SK-N-SH (cell line): ENCODE measurements around the gene PRKCH. TPM values are rescaled to one million over a fixed set of nuclear protein-coding genes. Genes with fewer than 3 reads are reported as not detected.

Source experiments
- CTCF ChIA-PET: fragments of 300-600, 350-600 bp; formaldehyde crosslinking; extraction: SDS; loops from one replicate; lab custom pipeline; 2021; lab: Yijun Ruan, JAX
- POLR2A ChIA-PET: fragments of 350-600 bp; sonication (Branson Sonifier 250); formaldehyde crosslinking; extraction: SDS; loops from one replicate; lab custom pipeline; 2020; ENCODE audit warnings: antibody characterized with exemption, inconsistent platforms; lab: Yijun Ruan, JAX
- DNase-seq: peaks from one replicate; pipeline ENCODE4 v3.0.0; 2012
- H2AFZ ChIP-seq: fragments of 200-600 bp; sonication (generic); 2 replicates; pipeline ENCODE4 v1.8.1; 2016; ENCODE audit warnings: antibody characterized with exemption, mild to moderate bottlenecking, low read depth
- H3F3A ChIP-seq: fragments of 200-600 bp; sonication (generic); replicated peaks from 2 replicates; pipeline ENCODE3; 2016; ENCODE audit warnings: antibody characterized with exemption, mild to moderate bottlenecking; ENCODE audit not compliant: insufficient read depth
- H3K27ac ChIP-seq, 2 experiments: fragments of 200-500 bp in 1 of 2; fragments of 200-600 bp in 1 of 2; sonication (Bioruptor generic) in 1 of 2; sonication (generic), shearing (Covaris generic) in 1 of 2; 2 replicates each; pipeline versions ENCODE4 v1.5.1 to v1.6.1; 2014 to 2016; ENCODE audit warnings: low read depth in 2 of 2, inconsistent platforms in 1 of 2, low read length in 1 of 2, mild to moderate bottlenecking in 1 of 2, mixed read lengths in 1 of 2
- H3K27me3 ChIP-seq: fragments of 200-600 bp; sonication (generic), shearing (Covaris generic); 2 replicates; pipeline ENCODE4 v1.6.1; 2016; ENCODE audit warnings: mixed run types; ENCODE audit not compliant: insufficient read depth
- H3K36me3 ChIP-seq, 2 experiments: fragments of 200-500 bp in 1 of 2; fragments of 200-600 bp in 1 of 2; sonication (Bioruptor generic) in 1 of 2; sonication (generic) in 1 of 2; replicated peaks in 1 of 2; 2 replicates each; pipeline versions ENCODE3 to v1.5.1; 2014 to 2016; ENCODE audit warnings: low read length in 1 of 2, mild to moderate bottlenecking in 1 of 2; ENCODE audit not compliant: insufficient read depth in 2 of 2, control insufficient read depth in 1 of 2
- H3K4me1 ChIP-seq, 2 experiments: fragments of 200-500 bp in 1 of 2; fragments of 200-600 bp in 1 of 2; sonication (Bioruptor generic) in 1 of 2; sonication (generic), shearing (Covaris generic) in 1 of 2; 2 replicates each; pipeline versions ENCODE4 v1.5.1 to v1.6.1; 2014 to 2016; ENCODE audit warnings: low read depth in 1 of 2, low read length in 1 of 2, mixed run types in 1 of 2; ENCODE audit not compliant: insufficient read depth in 2 of 2, control insufficient read depth in 1 of 2
- H3K4me2 ChIP-seq: fragments of 200-600 bp; sonication (generic), shearing (Covaris generic); 2 replicates; pipeline ENCODE4 v1.6.1; 2017; ENCODE audit warnings: mixed run types
- H3K4me3 ChIP-seq, 2 experiments: fragments of 200-500 bp in 1 of 2; fragments of 200-600 bp in 1 of 2; sonication (Bioruptor generic) in 1 of 2; sonication (generic), shearing (Covaris generic) in 1 of 2; 2 replicates each; pipeline versions ENCODE4 v1.5.1 to v1.8.1; 2014 to 2016; ENCODE audit warnings: low read depth in 2 of 2, inconsistent platforms in 1 of 2, low read length in 1 of 2, mild to moderate bottlenecking in 1 of 2, mixed read lengths in 1 of 2, moderate library complexity in 1 of 2
- H3K79me2 ChIP-seq: fragments of 200-600 bp; sonication (generic); 2 replicates; pipeline ENCODE4 v1.8.1; 2017; ENCODE audit warnings: mild to moderate bottlenecking; ENCODE audit not compliant: insufficient read depth
- H3K9ac ChIP-seq: fragments of 200-600 bp; sonication (generic); 2 replicates; pipeline ENCODE4 v1.6.1; 2017; ENCODE audit warnings: mixed run types
- H3K9me2 ChIP-seq: fragments of 200-600 bp; sonication (generic); 2 replicates; pipeline ENCODE4 v1.6.1; 2017; ENCODE audit warnings: mixed run types
- H3K9me3 ChIP-seq: fragments of 200-600 bp; sonication (generic); 2 replicates; pipeline ENCODE4 v1.6.1; 2017; ENCODE audit warnings: mixed run types, mild to moderate bottlenecking, moderate library complexity
- H4K20me1 ChIP-seq: fragments of 200-600 bp; sonication (generic); 2 replicates; pipeline ENCODE4 v1.6.1; 2017; ENCODE audit warnings: mild to moderate bottlenecking, mixed run types; ENCODE audit not compliant: insufficient read depth
- CTCF ChIP-seq: fragments of 200-600 bp; sonication (generic); IDR thresholded peaks from 2 replicates; pipeline ENCODE4 v1.6.1; 2017; ENCODE audit warnings: antibody characterized with exemption, mild to moderate bottlenecking, moderate library complexity
- EZH2phosphoT487 ChIP-seq: fragments of 200-600 bp; sonication (generic); IDR thresholded peaks from 2 replicates; pipeline ENCODE4 v1.6.1; 2017; ENCODE audit warnings: low read depth, mixed run types, mild to moderate bottlenecking, antibody characterized with exemption, moderate library complexity, borderline replicate concordance
- FOSL2 ChIP-seq: IDR thresholded peaks from 2 replicates; pipeline ENCODE4 v1.4.0; 2012; ENCODE audit warnings: low read depth, mild to moderate bottlenecking, moderate library complexity, borderline replicate concordance
- FOXM1 ChIP-seq: IDR thresholded peaks from 2 replicates; pipeline ENCODE4 v1.4.0; 2012; ENCODE audit warnings: low read depth, mild to moderate bottlenecking
- GATA2 ChIP-seq: sonication (generic); formaldehyde crosslinking; IDR thresholded peaks from 2 replicates; pipeline ENCODE4 v1.5.0; 2020; ENCODE audit warnings: mild to moderate bottlenecking, missing genetic modification reagents
- JUND ChIP-seq: IDR thresholded peaks from 2 replicates; pipeline ENCODE4 v1.4.0; 2012
- MAX ChIP-seq: IDR thresholded peaks from 2 replicates; pipeline ENCODE4 v1.4.0; 2012; ENCODE audit warnings: low read depth
- NFIC ChIP-seq: IDR thresholded peaks from 2 replicates; pipeline ENCODE4 v1.4.0; 2012; ENCODE audit warnings: borderline replicate concordance
- POLR2AphosphoS5 ChIP-seq: IDR thresholded peaks from 2 replicates; pipeline ENCODE4 v1.6.1; 2012; ENCODE audit warnings: low read depth, low read length
- RAD21 ChIP-seq: IDR thresholded peaks from 2 replicates; pipeline ENCODE4 v1.6.1; 2012; ENCODE audit warnings: mild to moderate bottlenecking, low read length
- RCOR1 ChIP-seq: fragments of 150-350 bp; IDR thresholded peaks from 2 replicates; pipeline ENCODE4 v1.6.1; 2017; ENCODE audit warnings: antibody characterized with exemption, low read length
- REST ChIP-seq: IDR thresholded peaks from 2 replicates; pipeline ENCODE4 v1.6.1; 2012; ENCODE audit warnings: mild to moderate bottlenecking, low read depth, low read length, moderate library complexity
- RFX5 ChIP-seq: IDR thresholded peaks from 2 replicates; pipeline ENCODE4 v1.6.1; 2012; ENCODE audit warnings: mild to moderate bottlenecking, improper control_type of control experiment, low read length
- RXRA ChIP-seq: IDR thresholded peaks from 2 replicates; pipeline ENCODE4 v1.4.0; 2012; ENCODE audit warnings: low read depth, mild to moderate bottlenecking, borderline replicate concordance
- TCF12 ChIP-seq: IDR thresholded peaks from 2 replicates; pipeline ENCODE4 v1.4.0; 2012
- USF1 ChIP-seq: IDR thresholded peaks from 2 replicates; pipeline ENCODE4 v1.4.0; 2012; ENCODE audit warnings: low read depth, borderline replicate concordance
- WGBS: methylation state at CpG from one replicate; pipeline ENCODE4 v1.1.6; 2017; ENCODE audit warnings: low lambda C conversion rate; 5-methylcytosine and 5-hydroxymethylcytosine counted together
- polyA plus RNA-seq, 3 experiments: library from polyadenylated mRNA; depleted of rRNA; stranded (reverse); fragments of >200 nt; gene quantifications; 2 replicates each; pipeline ENCODE4 v1.2.3, GENCODE V29; 2012

Gene PRKCH
- polyA plus RNA-seq, 1 of the 3 experiments (the other 2 are of a cell fraction), result 4.2 TPM

- H3K4me3 ChIP-seq, result no peak overlapping the region
- CTCF ChIA-PET, result interaction anchor here (1.3 to 1.4 kb wide), 2 partner anchors 16 to 300 kb away, joined by 3 read pairs; no protein-coding TSS in a partner anchor
- H3K27me3 ChIP-seq, result no peaks in the 10 kb centered on the region
- H3F3A ChIP-seq, result peaks cover 14% of the 10 kb centered on the region
- peak overlapping the region; percentile 34 for H3K9ac ChIP-seq
- H3K9me2 ChIP-seq, result no peaks in the 10 kb centered on the region
- no peaks in the 10 kb centered on the region for H3K36me3 ChIP-seq
- POLR2A ChIA-PET, result no interaction called here
- WGBS, result 45% methylated on average over 7 of the region's 8 CpGs
- DNase-seq, result no peak
- peak overlapping the region; percentile 37 to 44 for H3K27ac ChIP-seq
- peaks cover 18 to 32% of the 10 kb centered on the region in 2 experiments for H3K4me1 ChIP-seq
- H4K20me1 ChIP-seq, result no peaks in the 10 kb centered on the region
- TF ChIP-seq EZH2phosphoT487 (no peak), TCF12 (0 out of 2 replicates have a peak, but pooled peaks have one; percentile 42), FOSL2 (peak; percentile 51; the same call in 1 of the 2 replicates), MAX (peak; percentile 63; the same call in 1 of the 2 replicates), RAD21 (no peak), FOXM1 (no peak), NFIC (peak; percentile 47; the same call in 1 of the 2 replicates), JUND (peak; percentile 21), CTCF (no peak), USF1 (peak; percentile 88), GATA2 (CRISPR knock-in tag) (no peak)
- no peaks in the 10 kb centered on the region for H3K79me2 ChIP-seq
- H3K9me3 ChIP-seq, result no peaks in the 10 kb centered on the region
- peak overlapping the region; percentile 63; the same call in 1 of the 2 replicates for H2AFZ ChIP-seq
- peak overlapping the region; percentile 58 for H3K4me2 ChIP-seq
These were observed 216.4 kb downstream of the PRKCH start for GRCh38 chr14:61537563-61538463.

GRCh38 chr14:61538464-61539022, 217.2 kb downstream of the PRKCH start:
- Histone ChIP-seq H3K9me3 (no peaks in the 10 kb centered on the region), H3K36me3 (no peaks in the 10 kb centered on the region), H2AFZ (no peak overlapping the region), H4K20me1 (no peaks in the 10 kb centered on the region), H3K4me2 (no peak overlapping the region), H3K9me2 (no peaks in the 10 kb centered on the region), H3K4me3 (no peak overlapping the region), H3K79me2 (no peaks in the 10 kb centered on the region), H3K9ac (no peak overlapping the region), H3K4me1 (peaks cover 18 to 28% of the 10 kb centered on the region in 2 experiments), H3K27ac (no peak overlapping the region), H3F3A (peaks cover 18% of the 10 kb centered on the region), H3K27me3 (no peaks in the 10 kb centered on the region)
- POLR2A ChIA-PET, result no interaction called here
- DNase-seq, result no peak
- WGBS, result 83% methylated on average over 5 of the region's 5 CpGs
- CTCF ChIA-PET, result interaction anchor here (0.9 to 1.4 kb wide), 3 partner anchors 16 to 299 kb away, joined by 3 read pairs; no protein-coding TSS in a partner anchor
- TF ChIP-seq JUND, result no peak
- TF ChIP-seq USF1, result no peak
- no peak for TF ChIP-seq POLR2AphosphoS5
- no peak for TF ChIP-seq REST
- TF ChIP-seq RFX5, result no peak
- TF ChIP-seq RCOR1, result no peak
- no peak for TF ChIP-seq FOXM1
- TF ChIP-seq RXRA, result no peak
